GM12865 (cell line): ENCODE data around the gene KNDC1.

Experiments
- DNase-seq: peaks from one replicate; pipeline ENCODE4 v3.0.0; 2010; ENCODE audit warnings: low read depth
- H3K4me3 ChIP-seq: 2 replicates; pipeline ENCODE4 v1.5.1; 2011; ENCODE audit warnings: mild to moderate bottlenecking, low read depth, low read length, control low read depth
- TF ChIP-seq, protein P1 (sequence below): IDR thresholded peaks from 2 replicates; pipeline ENCODE4 v1.5.1; 2011; ENCODE audit warnings: low read length, control low read depth, low read depth, inconsistent platforms; ENCODE audit not compliant: insufficient read depth; ENCODE audit errors: missing control alignments

Gene KNDC1

DNA sequence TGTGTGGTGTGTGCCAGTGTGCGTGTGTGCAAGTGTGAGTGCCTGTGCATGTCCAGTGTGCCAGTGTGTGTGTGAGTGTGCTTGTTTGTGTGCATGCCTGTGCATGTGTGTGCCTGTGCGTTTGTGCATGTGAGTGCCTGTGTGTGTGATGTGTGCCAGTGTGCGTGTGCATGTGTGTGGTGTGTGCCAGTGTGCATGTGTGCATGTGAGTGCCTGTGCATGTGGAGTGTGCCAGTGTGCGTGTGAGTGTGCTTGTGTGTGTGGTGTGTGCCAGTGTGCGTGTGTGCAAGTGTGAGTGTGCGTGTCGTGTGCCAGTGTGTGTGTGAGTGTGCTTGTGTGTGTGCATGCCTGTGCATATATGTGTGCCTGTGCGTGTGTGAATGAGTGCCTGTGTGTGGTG lies 38.5 kb upstream of the KNDC1 start:
- no peak overlapping the region for H3K4me3 ChIP-seq
- TF ChIP-seq, protein P1, sequence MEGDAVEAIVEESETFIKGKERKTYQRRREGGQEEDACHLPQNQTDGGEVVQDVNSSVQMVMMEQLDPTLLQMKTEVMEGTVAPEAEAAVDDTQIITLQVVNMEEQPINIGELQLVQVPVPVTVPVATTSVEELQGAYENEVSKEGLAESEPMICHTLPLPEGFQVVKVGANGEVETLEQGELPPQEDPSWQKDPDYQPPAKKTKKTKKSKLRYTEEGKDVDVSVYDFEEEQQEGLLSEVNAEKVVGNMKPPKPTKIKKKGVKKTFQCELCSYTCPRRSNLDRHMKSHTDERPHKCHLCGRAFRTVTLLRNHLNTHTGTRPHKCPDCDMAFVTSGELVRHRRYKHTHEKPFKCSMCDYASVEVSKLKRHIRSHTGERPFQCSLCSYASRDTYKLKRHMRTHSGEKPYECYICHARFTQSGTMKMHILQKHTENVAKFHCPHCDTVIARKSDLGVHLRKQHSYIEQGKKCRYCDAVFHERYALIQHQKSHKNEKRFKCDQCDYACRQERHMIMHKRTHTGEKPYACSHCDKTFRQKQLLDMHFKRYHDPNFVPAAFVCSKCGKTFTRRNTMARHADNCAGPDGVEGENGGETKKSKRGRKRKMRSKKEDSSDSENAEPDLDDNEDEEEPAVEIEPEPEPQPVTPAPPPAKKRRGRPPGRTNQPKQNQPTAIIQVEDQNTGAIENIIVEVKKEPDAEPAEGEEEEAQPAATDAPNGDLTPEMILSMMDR, result no peak
- DNase-seq, result no peak

DNA sequence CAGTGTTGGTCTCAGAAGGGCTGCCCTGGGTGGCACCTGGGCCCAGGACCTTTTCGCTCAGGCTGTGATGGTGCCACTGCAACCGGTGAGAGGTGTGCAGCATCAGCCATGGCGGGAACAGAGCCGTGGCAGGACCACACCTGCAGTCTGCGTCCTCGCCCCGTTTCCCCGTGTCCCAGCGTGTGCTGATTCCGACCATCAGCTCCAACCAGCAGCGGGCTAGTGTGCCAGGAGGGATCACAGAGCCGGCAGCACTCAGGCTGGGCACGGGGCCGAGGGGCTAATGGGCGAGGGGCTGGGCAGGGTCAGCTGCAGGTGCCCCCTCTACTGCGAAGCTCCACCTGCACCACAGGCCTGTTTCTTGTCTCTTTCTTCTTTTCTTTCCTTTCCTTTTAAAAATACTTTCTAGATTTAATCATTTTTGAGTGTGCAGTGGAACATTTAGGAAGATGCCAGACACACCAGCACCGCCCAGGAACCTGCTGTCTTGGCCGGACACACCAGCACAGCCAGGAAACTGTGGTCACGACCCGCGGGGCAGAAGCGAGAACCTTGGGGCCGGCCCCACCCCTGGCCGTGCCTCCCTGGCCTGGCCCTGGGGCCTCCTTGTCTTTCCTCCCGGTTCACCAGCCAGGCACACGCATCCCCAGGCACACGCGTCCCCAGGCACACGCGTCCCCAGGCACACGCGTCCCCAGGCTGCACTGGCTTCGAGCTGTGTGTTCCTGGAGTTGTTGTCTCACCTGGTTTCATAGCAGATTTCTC lies 37.7 kb upstream of the KNDC1 start:
- no peak overlapping the region for H3K4me3 ChIP-seq
- TF ChIP-seq, protein P1, result no peak

DNA sequence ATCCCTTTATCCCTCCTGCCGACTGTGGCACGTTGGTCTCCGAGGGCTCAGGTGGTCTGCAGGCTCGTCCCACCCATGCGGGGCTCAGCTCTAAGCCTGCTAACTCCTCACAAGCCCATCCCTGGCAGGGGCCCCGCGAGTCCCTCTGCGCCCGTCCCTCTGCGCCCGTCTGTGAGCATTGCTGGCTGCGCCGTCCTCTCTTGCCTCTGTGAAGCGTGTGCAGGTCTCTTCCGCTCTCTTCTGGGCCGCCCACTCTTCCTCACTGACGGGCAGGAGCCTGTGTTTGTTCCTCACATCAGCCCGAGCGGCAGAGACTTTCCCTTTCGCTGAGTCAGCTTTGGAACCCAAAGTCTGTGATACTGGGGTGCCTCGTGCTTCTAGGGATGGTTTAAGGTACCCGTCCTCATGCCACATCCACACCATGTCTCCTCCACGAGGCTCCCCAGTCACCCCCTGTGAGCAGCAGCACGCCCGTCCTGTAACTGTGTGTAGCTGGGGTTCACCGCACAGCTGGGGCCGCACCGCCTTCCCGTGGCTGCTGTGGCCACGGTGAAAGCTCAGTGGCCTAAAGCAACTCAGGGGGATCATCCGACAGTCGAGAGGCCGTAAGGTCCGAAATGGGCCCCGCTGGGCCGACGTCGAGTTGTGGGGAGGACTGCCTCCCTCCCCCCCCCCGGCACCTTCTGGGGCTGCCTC lies 36.8 kb upstream of the KNDC1 start:
- H3K4me3 ChIP-seq, result no peak overlapping the region
- DNase-seq, result no peak
- TF ChIP-seq, protein P1, result no peak

More for the DNA sequence above, 37.7 kb upstream of the KNDC1 start:
- DNase-seq, result no peak

DNA sequence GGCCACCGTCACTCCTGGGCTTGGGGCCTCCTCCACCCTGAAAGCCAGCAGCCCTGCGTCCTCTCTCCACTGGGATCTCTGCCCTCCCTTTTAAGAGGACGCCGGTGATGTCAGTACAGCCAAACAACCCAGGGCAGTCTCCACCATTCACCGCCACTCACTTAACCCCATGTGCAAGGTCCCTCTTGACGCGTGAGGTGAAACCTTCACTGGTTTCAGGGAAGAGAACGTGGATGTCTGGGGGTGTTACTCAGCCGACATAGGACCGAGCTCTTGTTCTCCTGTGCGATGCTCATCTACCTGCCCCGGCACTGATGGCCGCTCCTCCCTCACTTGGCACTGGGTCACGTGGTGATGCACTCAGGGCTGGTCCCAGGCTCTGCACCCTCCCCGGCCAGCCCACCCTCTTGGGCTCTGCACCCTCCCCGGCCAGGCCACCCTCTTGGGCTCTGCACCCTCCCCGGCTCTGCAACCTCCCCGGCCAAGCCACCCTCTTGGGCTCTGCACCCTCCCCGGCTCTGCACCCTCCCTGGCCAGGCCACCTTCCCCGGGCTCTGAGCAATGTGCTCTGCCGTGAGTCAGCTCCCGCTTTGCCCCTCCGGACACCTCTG lies 36.2 kb upstream of the KNDC1 start:
- TF ChIP-seq, protein P1, result no peak
- no peak overlapping the region for H3K4me3 ChIP-seq

DNA sequence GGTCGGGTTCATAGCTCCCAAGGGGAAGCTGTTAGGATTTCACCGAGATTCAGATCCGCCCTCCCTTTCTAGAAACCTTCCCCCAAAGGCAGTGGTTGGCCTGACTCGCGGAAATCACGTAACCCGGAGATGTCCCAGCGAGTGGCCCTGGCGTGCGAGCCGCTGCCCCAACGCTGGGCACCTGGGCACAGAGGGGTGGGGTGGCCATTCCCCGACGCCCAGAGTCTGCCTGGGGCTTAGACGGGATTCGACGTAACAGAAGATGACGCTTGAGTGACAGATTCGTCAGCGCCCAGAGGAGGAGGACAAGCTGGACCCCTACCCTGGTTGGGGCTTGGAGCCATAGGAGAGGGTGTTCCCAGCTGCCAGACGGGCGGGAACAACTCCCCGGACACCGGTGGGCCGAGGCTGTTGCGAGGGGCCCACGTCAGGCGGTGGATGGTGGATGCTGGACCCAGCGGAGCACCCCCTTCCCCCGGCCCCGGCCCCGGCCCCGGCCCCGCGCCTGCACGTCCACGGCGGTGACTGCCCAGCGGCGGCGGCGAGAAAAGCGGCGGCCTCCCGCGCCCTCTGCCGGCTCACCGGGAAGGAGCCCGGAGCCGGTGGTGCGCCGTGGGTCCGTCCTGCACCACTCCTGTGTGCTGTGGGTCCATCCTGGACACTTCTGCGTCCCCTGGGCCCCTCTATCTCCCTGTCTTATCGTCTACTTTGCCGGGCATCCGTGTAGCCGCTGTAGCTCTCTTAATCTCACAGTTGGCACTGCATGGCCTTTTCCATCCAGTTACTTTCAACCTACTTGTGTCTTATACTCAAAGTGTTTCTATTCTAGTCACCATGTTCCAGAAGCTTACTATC lies 35.4 kb upstream of the KNDC1 start:
- no peak overlapping the region for H3K4me3 ChIP-seq

More for the DNA sequence above, 36.2 kb upstream of the KNDC1 start:
- DNase-seq, result no peak

DNA sequence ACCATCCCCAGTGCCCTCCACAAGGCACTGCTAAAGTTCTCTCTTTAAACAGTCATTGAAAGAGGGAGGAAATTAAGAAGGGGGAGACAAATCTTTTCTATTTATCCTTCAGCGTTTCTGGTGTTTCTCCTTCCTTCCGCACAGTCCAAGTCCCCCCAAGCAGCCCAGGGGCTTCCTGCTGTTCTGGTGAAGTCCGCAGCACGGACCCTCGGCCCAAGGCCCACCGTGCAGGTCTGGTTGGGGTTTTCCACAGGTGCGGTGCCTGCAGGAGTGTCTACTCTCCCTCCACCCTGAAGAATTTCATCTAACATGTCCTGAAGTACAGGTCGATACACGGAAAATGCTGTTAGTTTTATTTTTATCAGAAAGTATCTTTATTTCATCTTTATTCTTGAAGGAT lies 34.1 kb upstream of the KNDC1 start:
- no peak for DNase-seq
- TF ChIP-seq, protein P1, result no peak
- H3K4me3 ChIP-seq, result no peak overlapping the region

More for the DNA sequence above, 35.4 kb upstream of the KNDC1 start:
- TF ChIP-seq, protein P1, result no peak
- no peak for DNase-seq
